Pancreas (tissue), 10 donors: ENCODE data around the gene SLC31A2. TPM values are rescaled to one million over a fixed set of nuclear protein-coding genes. Genes with fewer than 3 reads are reported as not detected.

Source experiments
- ATAC-seq, 4 donors: fragments of 200-7000 bp; cut with Tn5 transposase; one replicate each; pipeline versions ENCODE4 v1.8.0 to v1.9.1; 2020; ENCODE audit warnings: mild to moderate bottlenecking in 4 of 4, moderate library complexity in 4 of 4
- DNase-seq, 6 donors: peaks; one replicate each; pipeline ENCODE4 v3.0.0-alpha.2; 2020
- FAIRE-seq: peaks from 2 replicates; lab custom pipeline; 2012; peaks lifted over from hg19 to GRCh38; lab: Jason Lieb, UNC
- H3K27ac ChIP-seq, 4 donors: fragments of 200-600 bp; sonication (generic); 1 replicate in 3 of 4; 2 replicates in 1 of 4; pipeline versions ENCODE4 v1.5.0 to v1.8.0; 2020
- H3K27me3 ChIP-seq, 4 donors: fragments of 200-600 bp; one replicate each; pipeline ENCODE4 v1.8.0; 2021
- H3K36me3 ChIP-seq, 3 donors: fragments of 200-600 bp; sonication (generic) in 1 of 3; one replicate each; pipeline versions ENCODE4 v1.5.0 to v1.8.0; 2020 to 2021
- H3K4me1 ChIP-seq, 3 donors: fragments of 200-600 bp; one replicate each; pipeline ENCODE4 v1.8.0; 2021
- H3K4me3 ChIP-seq, 4 donors: fragments of 200-600 bp; sonication (generic) in 2 of 4; one replicate each; pipeline versions ENCODE4 v1.5.0 to v1.8.0; 2020 to 2021
- H3K9me3 ChIP-seq, 4 donors: fragments of 200-600 bp; one replicate each; pipeline ENCODE4 v1.8.0; 2021
- WGBS, 2 donors: extraction: QIAGEN DNeasy Blood & Tissue Kit; methylation state at CpG; one replicate each; pipeline ENCODE4 v1.1.7; 2013; 5-methylcytosine and 5-hydroxymethylcytosine counted together
- intact Hi-C, 3 donors: fragments of 100-400 bp; cut with DNase I; formaldehyde crosslinking; loops; one replicate each; pipeline versions ENCODE4 v1.11.1 to v1.14.2; 2022
- polyA plus RNA-seq, 2 donors: library from polyadenylated mRNA; stranded (reverse); fragments of 200-250 nt; gene quantifications; one replicate each; pipeline ENCODE4 v1.2.3, GENCODE V29; 2013
- total RNA-seq, 6 donors: library from RNA; stranded (reverse); fragmentation: NEBNext Ultra II Directional in 4 of 6; extraction: Animal tissue kit (Norgen Biotek cat#: 25700) in 4 of 6; gene quantifications; one replicate each; pipeline versions ENCODE4 v1.2.1 to v1.2.4, GENCODE V29; 2021 to 2023
- TF ChIP-seq, protein P1 (sequence below), 4 donors: fragments of 200-600 bp; sonication (generic) in 3 of 4; IDR thresholded peaks; one replicate each; pipeline versions ENCODE4 v1.5.0 to v1.8.0; 2021; ENCODE audit warnings: antibody characterized with exemption in 4 of 4
- donor health status: healthy with polysubstance abuse.
- donor health status: DM: no; HTN: no; CAD: no; lungs with moderate emphysema.
- donor health status: DM: no; HTN: no; CAD: no.
- donor health status: control.
- donor health status: control.
- donor health status: Bipolar disorder and iron deficiency.
- donor health status: DM: yes; HTN: yes; CAD: no.
- donor health status: DM: no; HTN: no; CAD: no.
- donor health status: DM: no; HTN: no; CAD: no.
- donor health status: DM: yes; HTN: yes; CAD: no.

SLC31A2 gene
- total and polyA plus RNA-seq, 8 donors, result 5.3 to 11.9 (median 8.6) TPM

DNA sequence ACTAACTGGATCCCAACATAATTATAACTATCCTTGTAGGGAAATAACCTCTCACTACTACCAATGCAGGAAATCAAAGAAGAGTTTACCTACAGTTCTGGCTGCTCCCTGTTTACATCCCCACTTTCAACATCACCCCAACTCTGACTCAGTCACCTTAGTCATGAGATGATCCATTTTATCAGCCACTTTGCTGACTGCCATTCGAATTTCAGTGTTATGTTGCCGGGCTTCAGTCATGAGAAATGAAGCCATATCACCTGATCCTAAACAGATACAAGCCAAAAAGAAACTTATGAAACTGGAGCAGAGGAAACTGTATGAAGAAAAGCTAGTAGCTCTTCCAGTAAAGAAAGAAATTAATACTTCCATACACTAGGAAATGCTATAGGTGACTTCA lies 33.7 kb downstream of the SLC31A2 start:
- peaks cover 5 to 51% (median 29%) of the 10 kb centered on the region in 3 donors for H3K36me3 ChIP-seq

DNA sequence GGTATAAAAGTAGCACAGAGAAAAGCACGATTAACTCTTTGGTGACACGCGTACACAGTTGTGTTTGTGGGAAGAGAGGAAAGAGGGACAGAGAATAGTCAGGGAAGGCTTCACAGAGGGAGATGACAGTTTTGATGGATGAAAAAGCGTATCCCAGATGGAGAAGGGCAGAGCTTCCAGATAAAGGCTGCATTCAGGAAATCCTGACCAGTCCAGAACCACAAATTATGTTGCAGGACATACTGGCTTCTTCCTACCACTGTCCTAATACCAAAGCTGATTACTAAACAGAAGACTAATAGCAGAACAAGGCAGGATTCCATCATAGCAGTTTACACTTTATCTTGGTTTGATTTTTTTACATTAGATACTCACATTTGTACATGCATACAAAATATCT lies 34.5 kb downstream of the SLC31A2 start:
- TF ChIP-seq, protein P1, sequence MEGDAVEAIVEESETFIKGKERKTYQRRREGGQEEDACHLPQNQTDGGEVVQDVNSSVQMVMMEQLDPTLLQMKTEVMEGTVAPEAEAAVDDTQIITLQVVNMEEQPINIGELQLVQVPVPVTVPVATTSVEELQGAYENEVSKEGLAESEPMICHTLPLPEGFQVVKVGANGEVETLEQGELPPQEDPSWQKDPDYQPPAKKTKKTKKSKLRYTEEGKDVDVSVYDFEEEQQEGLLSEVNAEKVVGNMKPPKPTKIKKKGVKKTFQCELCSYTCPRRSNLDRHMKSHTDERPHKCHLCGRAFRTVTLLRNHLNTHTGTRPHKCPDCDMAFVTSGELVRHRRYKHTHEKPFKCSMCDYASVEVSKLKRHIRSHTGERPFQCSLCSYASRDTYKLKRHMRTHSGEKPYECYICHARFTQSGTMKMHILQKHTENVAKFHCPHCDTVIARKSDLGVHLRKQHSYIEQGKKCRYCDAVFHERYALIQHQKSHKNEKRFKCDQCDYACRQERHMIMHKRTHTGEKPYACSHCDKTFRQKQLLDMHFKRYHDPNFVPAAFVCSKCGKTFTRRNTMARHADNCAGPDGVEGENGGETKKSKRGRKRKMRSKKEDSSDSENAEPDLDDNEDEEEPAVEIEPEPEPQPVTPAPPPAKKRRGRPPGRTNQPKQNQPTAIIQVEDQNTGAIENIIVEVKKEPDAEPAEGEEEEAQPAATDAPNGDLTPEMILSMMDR (IDR thresholded peaks at IDR 0.05), result no peak
- 88 to 90% methylated on average over 4 of the region's 4 CpGs for WGBS, 2 donors
- ATAC-seq (no peak), FAIRE-seq (no peak), DNase-seq (no peak)
- peaks cover 8 to 51% (median 23%) of the 10 kb centered on the region in 3 donors for H3K36me3 ChIP-seq
- H3K27ac ChIP-seq, result no peak overlapping the region
- no peaks in the 10 kb centered on the region for H3K27me3 ChIP-seq
- H3K4me3 ChIP-seq, result no peak overlapping the region
- no peaks in the 10 kb centered on the region for H3K9me3 ChIP-seq
- no peaks in the 10 kb centered on the region for H3K4me1 ChIP-seq
- intact Hi-C loops, result no loop called here

More for the DNA sequence above, 33.7 kb downstream of the SLC31A2 start:
- 82 to 89% methylated on average over 2 of the region's 2 CpGs for WGBS, 2 donors
- TF ChIP-seq, protein P1 (IDR thresholded peaks at IDR 0.05), result no peak
- no peaks in the 10 kb centered on the region for H3K27me3 ChIP-seq
- H3K4me3 ChIP-seq, result no peak overlapping the region
- no peak for DNase-seq
- intact Hi-C loops, result no loop called here
- no peak overlapping the region for H3K27ac ChIP-seq
- no peaks in the 10 kb centered on the region for H3K4me1 ChIP-seq
- no peak for ATAC-seq
- no peaks in the 10 kb centered on the region for H3K9me3 ChIP-seq
- no peak for FAIRE-seq

DNA sequence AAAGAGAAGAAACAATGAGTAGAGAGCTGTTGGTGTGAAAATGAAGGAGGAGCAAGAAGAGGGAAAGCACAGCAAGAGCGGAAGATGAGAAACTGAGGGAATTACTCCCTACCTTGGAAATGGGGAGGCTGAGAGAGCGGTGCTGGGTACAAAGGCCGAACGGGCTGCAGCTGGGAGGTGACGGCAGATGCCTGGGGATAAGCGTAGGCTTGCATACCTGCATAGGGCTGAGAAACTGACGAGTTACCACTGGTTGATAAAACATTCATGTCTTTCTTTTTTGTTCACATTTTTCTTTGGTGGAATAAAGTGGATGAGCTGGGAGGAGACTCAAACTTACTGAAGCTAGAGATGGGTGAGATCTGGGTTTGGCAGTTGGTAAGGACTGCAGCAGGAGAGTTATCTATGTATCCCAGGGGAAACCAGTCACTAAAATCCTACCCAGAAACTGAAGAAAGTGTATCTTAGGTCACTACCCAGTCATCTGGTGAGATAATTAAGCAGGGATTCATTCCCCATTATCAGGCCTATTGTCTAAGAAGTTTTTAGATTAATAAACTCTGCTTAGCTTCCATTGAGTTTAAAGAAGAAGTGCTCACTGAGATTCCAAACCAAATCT lies 35.4 kb downstream of the SLC31A2 start:
- peaks cover 12 to 51% (median 23%) of the 10 kb centered on the region in 3 donors for H3K36me3 ChIP-seq
- no peaks in the 10 kb centered on the region for H3K9me3 ChIP-seq
- FAIRE-seq (no peak), DNase-seq (no peak), ATAC-seq (no peak)
- intact Hi-C loops, result no loop called here
- no peaks in the 10 kb centered on the region for H3K27me3 ChIP-seq
- TF ChIP-seq, protein P1 (IDR thresholded peaks at IDR 0.05), result no peak
- no peaks in the 10 kb centered on the region for H3K4me1 ChIP-seq
- no peak overlapping the region for H3K27ac ChIP-seq
- 93 to 96% methylated on average over 7 of the region's 7 CpGs for WGBS, 2 donors
- H3K4me3 ChIP-seq, result no peak overlapping the region

DNA sequence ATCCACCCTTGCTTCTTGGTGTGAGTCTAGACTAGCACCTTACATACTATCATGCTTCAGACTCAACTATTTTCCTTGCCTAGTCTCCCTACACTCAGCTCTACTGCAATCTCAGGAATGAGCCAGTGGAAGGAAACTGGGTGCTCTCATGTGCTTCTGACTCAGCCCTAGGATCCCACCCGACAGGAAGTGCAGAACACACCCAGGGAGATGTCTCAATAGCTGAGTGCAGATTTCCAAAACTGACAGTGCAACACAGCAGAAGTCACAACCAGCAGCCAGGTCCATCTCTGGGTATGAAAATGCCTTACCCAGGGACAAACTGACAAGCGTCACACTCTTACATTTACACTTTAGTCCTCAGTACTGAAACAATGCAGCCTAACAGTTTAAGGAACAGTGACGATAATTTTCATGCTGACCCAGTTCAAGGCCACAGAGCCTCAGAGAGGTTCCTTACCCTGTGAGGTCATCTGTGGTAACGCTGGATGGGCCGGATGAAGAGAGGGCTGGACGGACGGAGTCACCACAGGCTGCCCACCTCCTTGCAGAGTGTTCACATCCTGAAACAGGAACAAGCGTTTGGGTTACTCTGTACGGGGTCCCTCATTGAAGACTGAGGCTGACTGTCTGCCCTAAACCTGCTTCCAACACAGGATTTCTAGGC lies 37.3 kb downstream of the SLC31A2 start:
- Histone ChIP-seq H3K27me3 (no peaks in the 10 kb centered on the region), H3K9me3 (no peaks in the 10 kb centered on the region), H3K27ac (peak overlapping the region in 2 of 4 donors; percentile 3 to 26), H3K4me1 (no peaks in the 10 kb centered on the region), H3K4me3 (no peak overlapping the region), H3K36me3 (peaks cover 12 to 54% (median 15%) of the 10 kb centered on the region in 3 donors)
- ATAC-seq, result peak in 3 of 4 donors; percentile 61 to 88 (median 84)
- FAIRE-seq, result no peak
- WGBS, 2 donors, result 84 to 89% methylated on average over 9 of the region's 9 CpGs
- intact Hi-C loops, result no loop called here
- TF ChIP-seq, protein P1 (IDR thresholded peaks at IDR 0.05), result no peak
- DNase-seq, result peak in 1 of 6 donors; percentile 35

DNA sequence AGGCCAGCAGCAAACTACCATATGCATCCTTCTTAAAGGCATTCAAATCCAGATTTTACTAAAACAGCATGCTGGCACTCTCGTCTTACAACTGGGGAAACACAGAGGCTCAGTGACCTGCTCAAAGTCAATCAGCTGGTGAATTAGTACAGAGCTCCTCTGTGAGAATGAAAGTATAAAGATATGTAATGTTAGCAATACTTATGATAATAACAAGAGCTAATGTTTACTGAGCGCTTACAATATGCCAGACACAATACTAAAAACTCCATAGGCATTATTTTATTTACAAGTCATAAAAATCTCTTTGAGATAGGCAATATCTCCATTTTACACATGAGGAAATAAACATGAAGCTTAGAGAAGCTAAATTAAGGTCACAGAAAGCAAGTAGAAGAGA lies 41.6 kb downstream of the SLC31A2 start:
- 61 to 64% methylated on average over 2 of the region's 2 CpGs for WGBS, 2 donors
- Histone ChIP-seq H3K27ac (no peak overlapping the region), H3K36me3 (peaks cover 7 to 21% (median 9%) of the 10 kb centered on the region in 3 donors), H3K27me3 (no peaks in the 10 kb centered on the region), H3K4me3 (no peak overlapping the region), H3K9me3 (no peaks in the 10 kb centered on the region), H3K4me1 (no peaks in the 10 kb centered on the region)
- TF ChIP-seq, protein P1 (IDR thresholded peaks at IDR 0.05), result no peak
- intact Hi-C loops, result no loop called here
- FAIRE-seq, result no peak
- ATAC-seq, result no peak
- DNase-seq, result no peak
